ENCODE measurements around the gene JMJD1C. TPM values are rescaled to one million over a fixed set of nuclear protein-coding genes. Genes with fewer than 3 reads are reported as not detected.

JMJD1C gene
- total RNA-seq, 1 experiment from 2014 or later, result 67.6 TPM

DNA sequence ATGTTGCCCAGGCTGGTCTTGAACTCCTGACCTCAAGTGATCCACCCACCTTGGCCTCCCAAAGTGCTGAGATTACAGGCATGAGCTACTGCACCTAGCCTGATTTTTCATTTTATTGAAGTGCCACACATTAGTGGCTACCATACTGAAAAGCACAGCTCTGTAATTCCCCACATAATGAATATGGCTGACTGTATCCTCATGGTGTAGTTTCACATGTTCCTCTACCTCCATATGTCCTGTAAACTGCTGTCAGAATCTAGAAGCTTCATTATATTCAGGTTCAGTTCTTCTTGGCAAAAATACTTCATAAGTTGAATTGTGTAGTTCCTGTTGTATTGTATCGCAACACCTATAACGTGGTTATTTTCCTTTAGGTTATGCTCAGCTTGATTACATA is 11.1 kb downstream of the JMJD1C start:
- Mint-ChIP-seq H3K27me3 (ENCODE audit: unreplicated experiment) (no peaks in the 10 kb centered on the region), H3K9me3 (ENCODE audit: low read depth, unreplicated experiment) (no peaks in the 10 kb centered on the region), H3K4me1 (ENCODE audit: low read depth, unreplicated experiment) (peaks cover 17% of the 10 kb centered on the region), H3K4me3 (ENCODE audit: low read depth, unreplicated experiment) (no peak overlapping the region), H3K27ac (ENCODE audit: unreplicated experiment) (no peak overlapping the region), H3K36me3 (ENCODE audit: insufficient read depth, unreplicated experiment) (no peaks in the 10 kb centered on the region)
- CTCF ChIA-PET, result no interaction called here
- TF ChIP-seq, protein P1, sequence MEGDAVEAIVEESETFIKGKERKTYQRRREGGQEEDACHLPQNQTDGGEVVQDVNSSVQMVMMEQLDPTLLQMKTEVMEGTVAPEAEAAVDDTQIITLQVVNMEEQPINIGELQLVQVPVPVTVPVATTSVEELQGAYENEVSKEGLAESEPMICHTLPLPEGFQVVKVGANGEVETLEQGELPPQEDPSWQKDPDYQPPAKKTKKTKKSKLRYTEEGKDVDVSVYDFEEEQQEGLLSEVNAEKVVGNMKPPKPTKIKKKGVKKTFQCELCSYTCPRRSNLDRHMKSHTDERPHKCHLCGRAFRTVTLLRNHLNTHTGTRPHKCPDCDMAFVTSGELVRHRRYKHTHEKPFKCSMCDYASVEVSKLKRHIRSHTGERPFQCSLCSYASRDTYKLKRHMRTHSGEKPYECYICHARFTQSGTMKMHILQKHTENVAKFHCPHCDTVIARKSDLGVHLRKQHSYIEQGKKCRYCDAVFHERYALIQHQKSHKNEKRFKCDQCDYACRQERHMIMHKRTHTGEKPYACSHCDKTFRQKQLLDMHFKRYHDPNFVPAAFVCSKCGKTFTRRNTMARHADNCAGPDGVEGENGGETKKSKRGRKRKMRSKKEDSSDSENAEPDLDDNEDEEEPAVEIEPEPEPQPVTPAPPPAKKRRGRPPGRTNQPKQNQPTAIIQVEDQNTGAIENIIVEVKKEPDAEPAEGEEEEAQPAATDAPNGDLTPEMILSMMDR (IDR thresholded peaks at IDR 0.05; ENCODE audit: unreplicated experiment), result no peak
- intact Hi-C loops (cut with micrococcal nuclease; ENCODE audit: unreplicated experiment), result no loop called here
- DNase-seq, result no peak
- BruUV-seq (replicated peaks), result no TSS peak

DNA sequence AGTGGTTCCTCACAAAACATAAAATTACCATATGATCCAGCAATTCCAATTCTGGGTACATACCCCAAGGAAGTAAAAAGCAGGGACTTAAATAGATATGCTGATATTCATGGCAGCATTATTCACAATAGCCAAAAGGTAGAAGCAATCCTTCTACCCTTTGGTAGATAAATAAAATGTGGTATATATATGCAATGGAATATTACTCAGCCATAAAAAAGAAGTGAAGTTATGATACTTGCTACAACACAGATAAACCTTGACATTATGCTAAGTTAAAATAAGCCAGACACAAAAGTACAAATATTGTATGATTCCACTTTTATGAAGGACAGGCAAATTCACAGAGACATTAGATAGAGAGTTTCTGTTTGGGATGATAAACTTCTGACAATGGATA is 13.3 kb downstream of the JMJD1C start:
- H3K4me3 Mint-ChIP-seq (ENCODE audit: low read depth, unreplicated experiment), result no peak overlapping the region

DNA sequence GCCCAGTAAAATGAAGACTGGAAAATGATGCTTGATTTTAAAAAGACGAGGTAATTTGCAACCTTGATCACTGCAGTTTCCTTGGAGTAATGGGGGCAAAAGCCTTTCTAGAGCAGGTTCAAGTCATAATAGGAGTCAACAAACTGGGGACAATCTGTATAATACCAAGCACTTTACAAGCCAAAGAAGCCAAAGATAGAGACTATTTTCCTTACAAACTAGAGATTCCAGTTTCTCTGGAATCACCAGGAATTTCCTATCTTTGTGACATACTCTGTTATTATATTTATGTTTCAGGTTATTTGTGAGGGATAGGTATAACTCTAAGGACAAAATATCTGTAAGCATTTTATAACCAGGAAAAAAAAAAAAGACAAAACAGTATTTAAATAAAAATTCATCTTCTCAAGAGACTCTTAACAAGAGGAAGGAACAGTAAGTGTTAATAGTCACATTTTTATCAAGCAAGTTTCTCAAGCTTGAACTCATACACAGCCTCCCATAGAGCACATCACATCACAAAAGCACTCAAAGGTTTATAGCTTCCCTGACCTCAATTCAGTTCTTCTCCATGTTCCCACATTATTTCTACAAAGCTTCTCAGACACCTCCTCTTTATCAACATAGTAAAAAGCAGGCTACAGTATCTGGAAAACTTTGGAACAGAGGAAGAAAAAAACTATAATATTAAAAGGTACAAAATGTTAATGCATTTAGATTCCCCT is 18.9 kb downstream of the JMJD1C start:
- no peaks in the 10 kb centered on the region for H3K36me3 Mint-ChIP-seq (ENCODE audit: insufficient read depth, unreplicated experiment)
- H3K27ac Mint-ChIP-seq (ENCODE audit: unreplicated experiment), result no peak overlapping the region
- no peaks in the 10 kb centered on the region for H3K27me3 Mint-ChIP-seq (ENCODE audit: unreplicated experiment)
- no peak overlapping the region for H3K4me3 Mint-ChIP-seq (ENCODE audit: low read depth, unreplicated experiment)
- no TSS peak for BruUV-seq (replicated peaks)
- no peak for DNase-seq
- intact Hi-C loops (cut with micrococcal nuclease; ENCODE audit: unreplicated experiment), result no loop called here
- CTCF ChIA-PET, result interaction anchor here (0.7 kb wide), 1 partner anchor 177 kb away, joined by 3 read pairs; no protein-coding TSS in a partner anchor
- TF ChIP-seq, protein P1 (IDR thresholded peaks at IDR 0.05; ENCODE audit: unreplicated experiment), result no peak
- no peaks in the 10 kb centered on the region for H3K9me3 Mint-ChIP-seq (ENCODE audit: low read depth, unreplicated experiment)
- H3K4me1 Mint-ChIP-seq (ENCODE audit: low read depth, unreplicated experiment), result peaks cover 11% of the 10 kb centered on the region

More for the DNA sequence above, 13.3 kb downstream of the JMJD1C start:
- Mint-ChIP-seq H3K27me3 (ENCODE audit: unreplicated experiment) (no peaks in the 10 kb centered on the region), H3K27ac (ENCODE audit: unreplicated experiment) (no peak overlapping the region), H3K9me3 (ENCODE audit: low read depth, unreplicated experiment) (no peaks in the 10 kb centered on the region), H3K4me1 (ENCODE audit: low read depth, unreplicated experiment) (peaks cover 16% of the 10 kb centered on the region), H3K36me3 (ENCODE audit: insufficient read depth, unreplicated experiment) (no peaks in the 10 kb centered on the region)
- BruUV-seq (replicated peaks), result no TSS peak
- intact Hi-C loops (cut with micrococcal nuclease; ENCODE audit: unreplicated experiment), result no loop called here
- TF ChIP-seq, protein P1 (IDR thresholded peaks at IDR 0.05; ENCODE audit: unreplicated experiment), result no peak
- CTCF ChIA-PET, result no interaction called here
- no peak for DNase-seq

DNA sequence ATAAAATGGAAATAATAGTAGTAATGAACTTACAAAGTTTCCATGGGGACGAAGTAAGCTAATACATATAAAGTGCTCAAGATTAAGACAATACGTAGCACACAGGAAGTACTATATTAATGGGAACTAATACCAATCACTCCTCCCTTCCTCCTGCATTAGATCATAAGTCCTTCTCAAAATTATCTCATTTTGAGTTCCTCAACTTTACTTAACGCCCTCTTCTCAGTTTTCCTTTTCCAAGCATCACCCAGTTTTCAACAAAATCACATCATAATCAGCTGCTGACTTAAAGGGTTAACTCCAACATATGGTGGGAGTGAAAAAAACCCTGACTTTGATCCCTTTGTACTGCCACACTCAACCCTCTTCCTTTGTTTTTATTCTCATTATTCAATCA is 24.4 kb downstream of the JMJD1C start:
- CTCF ChIA-PET, result no interaction called here
- H3K9me3 Mint-ChIP-seq (ENCODE audit: low read depth, unreplicated experiment), result no peaks in the 10 kb centered on the region
- H3K4me3 Mint-ChIP-seq (ENCODE audit: low read depth, unreplicated experiment), result no peak overlapping the region
- no TSS peak for BruUV-seq (replicated peaks)
- peaks cover 14% of the 10 kb centered on the region for H3K4me1 Mint-ChIP-seq (ENCODE audit: low read depth, unreplicated experiment)
- H3K27me3 Mint-ChIP-seq (ENCODE audit: unreplicated experiment), result no peaks in the 10 kb centered on the region
- intact Hi-C loops (cut with micrococcal nuclease; ENCODE audit: unreplicated experiment), result no loop called here
- DNase-seq, result no peak
- H3K36me3 Mint-ChIP-seq (ENCODE audit: insufficient read depth, unreplicated experiment), result no peaks in the 10 kb centered on the region
- TF ChIP-seq, protein P1 (IDR thresholded peaks at IDR 0.05; ENCODE audit: unreplicated experiment), result no peak
- no peak overlapping the region for H3K27ac Mint-ChIP-seq (ENCODE audit: unreplicated experiment)
